Peyer's patch (tissue), 4 donors: ENCODE data around the gene SPTB.

ENCODE experiments used
- CTCF ChIP-seq, 6 experiments: fragments of 450-650 bp in 4 of 6; fragments of 200-600 bp in 2 of 6; sonication (generic) in 1 of 6; IDR thresholded peaks; one replicate each; pipeline ENCODE4 v1.5.1; 2017 to 2019; ENCODE audit warnings: antibody characterized with exemption in 6 of 6, mild to moderate bottlenecking in 3 of 6, moderate library complexity in 1 of 6
- POLR2A ChIP-seq, 2 donors: fragments of 450-650 bp; IDR thresholded peaks; one replicate each; pipeline ENCODE4 v1.5.1; 2017; ENCODE audit warnings: antibody characterized with exemption in 2 of 2, mild to moderate bottlenecking in 2 of 2, moderate library complexity in 2 of 2

- TF ChIP-seq POLR2A (IDR thresholded peaks at IDR 0.05) (no peak), CTCF (IDR thresholded peaks at IDR 0.05) (no peak)
Observed at GRCh38 chr14:64718762-64719161, 160.9 kb downstream of the SPTB start.
